ENCODE measurements around the gene MS4A12.
"Not testable (repeated sequence)": the region's sequence is repeated elsewhere in the genome, so short reads cannot be mapped to it uniquely, and the experiment has no call there.

Gene MS4A12

GRCh38 chr11:60512651-60513225, 20.2 kb downstream of the MS4A12 start:
- DNase-seq (ENCODE audit: low read depth in 2 of 2, low spot score in 1 of 2), result no peak

- no peak for DNase-seq (ENCODE audit: low read depth in 2 of 2, low spot score in 1 of 2)
These were observed 21.2 kb downstream of the MS4A12 start for GRCh38 chr11:60513496-60514460.

- DNase-seq (ENCODE audit: low read depth in 2 of 2, low spot score in 1 of 2), result no peak
These were observed 22.7 kb downstream of the MS4A12 start, which contains the start of gene MS4A13 for GRCh38 chr11:60515144-60515855. TSS of gene MS4A13 (plus strand) at chr11:60515392. CDS start at chr11:60518084, 2,692 bp downstream.

GRCh38 chr11:60528465-60528864, 35.9 kb downstream of the MS4A12 start:
- no peak for DNase-seq (ENCODE audit: low read depth in 2 of 2, low spot score in 1 of 2)

- no peak for DNase-seq (ENCODE audit: low read depth in 2 of 2, low spot score in 1 of 2)
These were observed 36.4 kb downstream of the MS4A12 start for GRCh38 chr11:60528934-60529333.

GRCh38 chr11:60530454-60531100, 38.0 kb downstream of the MS4A12 start:
- no peak for DNase-seq (ENCODE audit: low read depth in 2 of 2, low spot score in 1 of 2)

- DNase-seq (ENCODE audit: low read depth in 2 of 2, low spot score in 1 of 2), result not testable (repeated sequence)
These were observed 39.8 kb downstream of the MS4A12 start for GRCh38 chr11:60532383-60532782.

GRCh38 chr11:60538627-60539026, 46.0 kb downstream of the MS4A12 start:
- not testable (repeated sequence) for DNase-seq (ENCODE audit: low read depth in 2 of 2, low spot score in 1 of 2)

- DNase-seq (ENCODE audit: low read depth in 2 of 2, low spot score in 1 of 2), result no peak
These were observed 51.5 kb downstream of the MS4A12 start for GRCh38 chr11:60544077-60544476.
